HG02840 (cell line): Measurements from ENCODE around the gene ATP5PF.
"Not testable (repeated sequence)": the region's sequence is repeated elsewhere in the genome, so short reads cannot be mapped to it uniquely, and the experiment has no call there.

ENCODE experiments used
- ATAC-seq: cut with Tn5 transposase; IDR thresholded peaks from one replicate; pipeline ENCODE4 v1.9.1; 2021; ENCODE audit warnings: mild to moderate bottlenecking, moderate library complexity, moderate number of reproducible peaks; ENCODE audit not compliant: unreplicated experiment, low FRiP score

The ATP5PF gene, protein sequence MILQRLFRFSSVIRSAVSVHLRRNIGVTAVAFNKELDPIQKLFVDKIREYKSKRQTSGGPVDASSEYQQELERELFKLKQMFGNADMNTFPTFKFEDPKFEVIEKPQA

DNA sequence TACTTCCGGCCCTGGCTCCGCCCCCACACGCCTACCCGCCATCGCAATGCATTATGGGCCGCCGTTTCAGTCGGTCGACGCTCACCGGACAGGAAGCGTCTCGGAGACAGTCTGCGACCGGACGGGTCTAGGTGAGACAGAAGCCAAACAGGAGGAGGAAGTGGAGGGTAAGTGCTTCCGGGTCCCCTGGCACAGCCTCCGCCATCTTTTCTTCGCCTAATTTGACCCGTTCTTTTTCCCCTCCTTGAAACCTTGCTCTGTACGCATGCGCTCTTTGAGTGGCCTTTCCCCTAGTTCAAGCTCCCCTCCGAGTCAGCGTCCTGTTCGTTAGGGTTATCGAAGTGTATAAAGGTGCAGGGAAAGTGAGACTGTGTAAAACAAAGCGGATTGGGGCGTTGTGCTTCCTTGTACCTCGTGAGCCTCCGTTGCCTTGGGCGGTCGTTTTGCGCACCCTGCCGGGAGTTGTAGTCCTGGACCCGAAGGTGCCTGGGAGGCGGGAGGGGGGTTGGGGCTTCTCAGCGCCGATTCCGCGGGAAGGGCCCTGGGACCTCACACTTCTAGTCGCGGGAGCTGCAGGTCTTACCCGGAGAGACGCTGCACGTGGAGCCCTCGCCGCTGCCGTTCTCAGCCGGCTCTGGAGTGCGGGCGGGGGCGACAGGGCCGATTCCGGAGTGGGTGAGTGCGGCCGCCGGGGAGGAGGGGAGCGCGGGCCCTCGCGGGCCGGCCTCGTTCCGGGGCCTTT lies at the start of gene ATP5PF, which contains the start of gene GABPA:
Gene ATP5PF, minus strand, starts transcription at position 1 of the 742 bp plus-strand sequence. CDS start 5,110 bp downstream, outside the sequence.
Gene GABPA, plus strand, starts transcription at position 69 of the 742 bp plus-strand sequence. CDS start 6,627 bp downstream, outside the sequence.
- ATAC-seq: peak; percentile 88

GRCh38 chr21:25778126-25778875 lies 43.6 kb upstream of the ATP5PF start:
- ATAC-seq: not testable (repeated sequence)

- ATAC-seq: no peak
Observed at GRCh38 chr21:25776440-25776839, 41.7 kb upstream of the ATP5PF start.

GRCh38 chr21:25772686-25773085 lies 38.0 kb upstream of the ATP5PF start:
- no peak for ATAC-seq

DNA sequence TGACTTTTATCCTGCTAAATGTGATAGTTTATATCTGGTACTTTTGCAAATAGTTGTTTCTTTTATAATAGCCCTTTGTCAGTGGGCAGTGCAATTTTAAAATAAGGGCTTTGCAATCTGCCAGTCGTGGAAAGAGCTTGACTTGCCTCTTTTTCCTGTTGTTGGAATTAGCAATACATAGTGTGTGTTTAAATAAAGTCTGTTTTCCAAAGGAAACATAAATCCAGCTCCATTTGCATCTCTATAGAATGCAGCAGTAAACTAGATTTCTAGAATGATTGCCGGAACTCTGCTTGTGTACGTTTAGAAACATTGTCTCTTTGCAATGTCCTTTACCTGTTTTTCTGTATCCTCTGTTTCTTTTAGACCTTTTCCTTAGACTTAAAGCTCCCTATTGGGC lies 33.2 kb upstream of the ATP5PF start:
- ATAC-seq: no peak

- no peak for ATAC-seq
Observed at GRCh38 chr21:25764065-25764464, 29.4 kb upstream of the ATP5PF start.

- ATAC-seq: no peak
Observed at GRCh38 chr21:25760677-25761076, 26.0 kb upstream of the ATP5PF start.

GRCh38 chr21:25760061-25760460 lies 25.4 kb upstream of the ATP5PF start:
- no peak for ATAC-seq

- ATAC-seq: no peak
Observed at GRCh38 chr21:25759573-25759972, 24.9 kb upstream of the ATP5PF start.

GRCh38 chr21:25757531-25757930 lies 22.8 kb upstream of the ATP5PF start:
- no peak for ATAC-seq

- no peak for ATAC-seq
Observed at GRCh38 chr21:25756190-25756932, 21.7 kb upstream of the ATP5PF start.

GRCh38 chr21:25752416-25752815 lies 17.7 kb upstream of the ATP5PF start:
- ATAC-seq: no peak

DNA sequence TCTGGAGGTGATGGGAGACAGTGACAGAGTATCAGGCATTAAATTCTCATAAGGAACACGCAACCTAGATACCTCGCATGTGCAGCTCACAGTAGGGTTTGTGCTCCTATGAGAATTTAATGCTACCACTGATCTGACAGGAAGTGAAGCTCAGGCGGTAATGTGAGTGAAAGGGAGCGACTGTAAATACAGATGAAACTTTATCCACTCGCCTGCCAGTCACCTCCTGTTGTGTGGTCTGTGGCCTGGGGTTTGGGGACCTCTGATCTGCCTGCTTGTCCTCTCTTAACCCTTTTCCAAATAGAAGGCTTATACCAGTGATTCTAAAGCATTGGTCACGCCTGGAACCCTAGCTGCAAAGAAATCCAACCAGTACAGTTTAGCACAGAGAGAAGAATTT lies 15.4 kb upstream of the ATP5PF start:
- no peak for ATAC-seq

- ATAC-seq: no peak
Observed at GRCh38 chr21:25744854-25745253, 10.2 kb upstream of the ATP5PF start.

- ATAC-seq: no peak
Observed at GRCh38 chr21:25742900-25743299, 8.2 kb upstream of the ATP5PF start.

DNA sequence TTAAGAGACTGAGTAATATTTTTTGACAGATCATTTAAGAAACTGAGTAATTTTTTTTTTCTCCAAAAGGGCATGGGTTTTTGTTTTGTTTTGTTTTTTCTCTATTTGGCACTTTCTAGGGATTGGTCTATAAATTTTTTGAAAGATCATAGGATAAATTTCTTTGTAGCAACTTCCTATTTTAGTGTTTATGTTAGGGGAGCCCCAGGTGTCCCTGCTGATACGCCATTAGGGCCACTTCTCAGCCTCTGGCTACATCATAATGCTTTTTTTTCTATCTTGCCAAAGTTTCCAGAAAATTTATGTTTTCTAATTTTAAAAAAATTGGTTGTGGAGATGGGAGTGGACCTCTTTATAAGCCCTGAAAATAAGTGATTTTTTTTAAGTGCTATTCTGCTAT lies 2.7 kb upstream of the ATP5PF start:
- no peak for ATAC-seq

DNA sequence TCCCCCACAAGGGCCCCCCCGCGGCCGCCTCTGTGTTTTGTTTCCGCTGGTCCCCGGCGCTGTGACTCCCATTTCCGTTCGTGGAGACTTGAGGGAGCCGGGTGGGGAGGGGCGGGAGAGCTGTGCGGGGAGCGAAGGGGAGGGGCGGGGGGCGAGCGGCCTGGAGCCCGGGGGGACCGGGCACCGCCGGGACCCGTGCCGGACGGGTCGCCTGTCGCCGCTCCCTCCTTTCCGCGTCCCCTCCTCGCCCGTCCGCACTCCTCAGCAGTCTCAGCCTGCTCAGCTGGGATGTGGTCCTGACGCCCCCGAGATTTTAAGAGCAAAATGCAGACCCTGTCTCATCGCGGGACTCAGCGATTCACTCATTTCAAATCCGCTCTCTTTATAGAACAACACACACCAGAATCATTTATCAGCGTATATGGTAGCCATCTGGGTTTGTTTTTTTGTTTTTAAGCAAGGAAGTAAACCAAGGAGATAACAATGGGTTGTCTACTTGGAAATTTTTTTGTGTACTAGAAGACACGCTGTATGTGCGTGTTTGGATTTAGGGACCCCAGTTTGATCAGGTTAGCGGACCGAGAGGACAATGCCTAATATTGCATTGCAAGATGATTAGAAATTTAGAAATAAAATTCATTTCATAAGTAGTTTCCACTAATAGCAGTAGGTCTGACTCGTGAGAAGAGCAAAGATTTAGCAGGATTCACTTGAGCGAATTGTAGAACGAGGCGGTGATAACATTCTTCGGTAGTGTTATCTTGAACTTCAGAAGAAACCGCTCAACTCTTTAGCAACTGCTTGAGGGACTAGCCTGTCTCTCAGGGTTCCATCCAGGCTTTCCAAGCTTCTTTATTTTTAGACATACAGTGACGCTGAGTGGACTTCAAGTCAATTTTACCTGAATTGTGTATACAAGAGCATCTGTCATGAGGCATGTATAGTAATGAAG lies 1.2 kb upstream of the ATP5PF start:
- ATAC-seq: peak; percentile 11

GRCh38 chr21:25734654-25734903 lies 125 bp downstream of the ATP5PF start:
- ATAC-seq: peak; percentile 9

DNA sequence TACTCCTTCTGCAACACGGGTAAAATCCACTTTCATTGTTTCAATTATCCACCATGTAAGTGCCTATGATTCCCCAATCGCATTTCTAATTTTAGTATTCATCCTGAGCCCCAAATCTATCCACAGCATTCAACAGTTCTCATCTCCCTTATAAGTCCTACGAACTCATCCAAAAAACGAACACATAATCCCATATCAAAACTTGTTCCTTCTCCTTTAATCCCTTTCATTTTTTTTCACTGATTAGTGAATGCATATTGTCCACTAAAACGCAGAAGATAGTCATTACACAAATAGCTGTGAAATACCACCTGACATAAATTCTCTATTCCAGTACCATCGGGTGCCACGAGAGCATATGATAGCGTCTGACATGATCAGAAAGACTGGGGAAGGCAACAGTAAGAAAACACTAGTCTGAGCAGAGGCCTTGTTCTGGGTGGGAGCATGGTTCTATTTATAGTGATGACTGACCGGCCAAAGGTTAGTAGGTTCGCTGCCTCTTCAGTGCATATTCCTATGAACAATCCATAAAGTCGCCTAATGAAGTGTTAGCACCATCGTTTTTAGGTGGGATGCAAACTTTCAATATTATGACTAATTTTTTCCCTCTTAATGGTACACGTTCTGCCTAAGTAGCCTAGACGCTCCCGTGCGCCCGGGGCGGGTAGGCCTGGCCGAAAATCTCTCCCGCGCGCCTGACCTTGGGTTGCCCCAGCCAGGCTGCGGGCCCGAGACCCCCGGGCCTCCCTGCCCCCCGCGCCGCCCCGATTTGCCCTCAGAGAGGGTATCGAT lies 648 bp downstream of the ATP5PF start:
- peak; percentile 7 for ATAC-seq
